ENCODE results near the gene UHMK1. TPM values are rescaled to one million over a fixed set of nuclear protein-coding genes. Genes with fewer than 3 reads are reported as not detected.
A peak's percentile ranks its signal among the peaks of the same experiment; 100 is the strongest.
"Not testable (repeated sequence)": the region's sequence is repeated elsewhere in the genome, so short reads cannot be mapped to it uniquely, and the experiment has no call there.

UHMK1 gene
- total RNA-seq, 4 donors from 2014 or later, result 36.1 to 56.9 (median 49.2) TPM

DNA sequence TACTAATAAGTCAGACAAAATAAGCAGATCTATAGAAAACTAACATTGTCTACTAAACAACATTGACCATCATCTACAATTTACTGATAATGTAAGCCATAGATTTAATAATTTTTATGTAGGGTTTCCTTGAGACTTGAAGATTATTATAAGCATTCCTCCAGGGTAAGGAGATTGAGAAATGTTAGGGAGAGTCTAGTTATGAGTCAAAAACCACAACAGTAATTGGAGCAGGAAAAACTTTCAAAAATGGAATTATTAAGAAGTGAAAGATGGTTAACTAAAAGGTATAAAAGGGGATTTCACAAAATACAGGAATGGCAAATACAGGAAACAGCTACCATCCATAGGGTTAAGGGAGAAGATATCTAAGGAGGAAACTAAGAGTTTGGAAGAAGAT lies 12.4 kb upstream of the UHMK1 start:
- Histone ChIP-seq H3K27me3 (peaks cover 0 to 8% of the 10 kb centered on the region in 2 donors), H3K9me3 (peaks cover 0 to 6% (median 0%) of the 10 kb centered on the region in 4 donors), H3K4me1 (no peaks in the 10 kb centered on the region), H3K36me3 (no peaks in the 10 kb centered on the region), H3K27ac (no peak overlapping the region), H3K4me3 (no peak overlapping the region)
- TF ChIP-seq POLR2A (IDR thresholded peaks at IDR 0.05) (no peak), EP300 (IDR thresholded peaks at IDR 0.05) (no peak)
- no peak for DNase-seq (ENCODE audit: low spot score in 2 of 2)

DNA sequence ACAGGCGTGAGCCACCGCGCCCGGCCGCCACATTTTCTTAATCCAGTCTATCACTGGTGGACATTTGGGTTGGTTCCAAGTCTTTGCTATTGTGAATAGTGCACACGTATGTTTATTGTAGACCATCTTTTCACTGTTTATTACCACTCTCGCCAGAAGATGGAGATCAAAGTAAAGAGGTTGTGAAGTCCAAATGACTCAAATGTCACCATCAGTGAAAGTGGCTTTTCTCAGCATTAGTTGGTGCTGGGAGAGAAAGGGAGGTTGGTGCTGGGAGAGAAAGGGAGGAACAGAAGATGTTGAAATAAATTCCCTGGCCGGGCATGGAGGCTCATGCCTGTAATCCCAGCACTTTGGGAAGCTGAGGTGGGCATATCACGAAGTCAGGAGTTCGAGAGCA lies 10.4 kb upstream of the UHMK1 start:
- TF ChIP-seq, protein P1, sequence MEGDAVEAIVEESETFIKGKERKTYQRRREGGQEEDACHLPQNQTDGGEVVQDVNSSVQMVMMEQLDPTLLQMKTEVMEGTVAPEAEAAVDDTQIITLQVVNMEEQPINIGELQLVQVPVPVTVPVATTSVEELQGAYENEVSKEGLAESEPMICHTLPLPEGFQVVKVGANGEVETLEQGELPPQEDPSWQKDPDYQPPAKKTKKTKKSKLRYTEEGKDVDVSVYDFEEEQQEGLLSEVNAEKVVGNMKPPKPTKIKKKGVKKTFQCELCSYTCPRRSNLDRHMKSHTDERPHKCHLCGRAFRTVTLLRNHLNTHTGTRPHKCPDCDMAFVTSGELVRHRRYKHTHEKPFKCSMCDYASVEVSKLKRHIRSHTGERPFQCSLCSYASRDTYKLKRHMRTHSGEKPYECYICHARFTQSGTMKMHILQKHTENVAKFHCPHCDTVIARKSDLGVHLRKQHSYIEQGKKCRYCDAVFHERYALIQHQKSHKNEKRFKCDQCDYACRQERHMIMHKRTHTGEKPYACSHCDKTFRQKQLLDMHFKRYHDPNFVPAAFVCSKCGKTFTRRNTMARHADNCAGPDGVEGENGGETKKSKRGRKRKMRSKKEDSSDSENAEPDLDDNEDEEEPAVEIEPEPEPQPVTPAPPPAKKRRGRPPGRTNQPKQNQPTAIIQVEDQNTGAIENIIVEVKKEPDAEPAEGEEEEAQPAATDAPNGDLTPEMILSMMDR (IDR thresholded peaks at IDR 0.05), result no peak
- no peak for TF ChIP-seq POLR2A (IDR thresholded peaks at IDR 0.05)
- no peak for TF ChIP-seq EP300 (IDR thresholded peaks at IDR 0.05)
- no peaks in the 10 kb centered on the region for H3K36me3 ChIP-seq
- no peak overlapping the region for H3K4me3 ChIP-seq
- WGBS, 2 donors, result 70 to 83% methylated on average over 10 of the region's 10 CpGs
- H3K4me1 ChIP-seq, result no peaks in the 10 kb centered on the region
- no peak for DNase-seq (ENCODE audit: low spot score in 2 of 2)
- no peaks in the 10 kb centered on the region for H3K9me3 ChIP-seq
- no peak overlapping the region for H3K27ac ChIP-seq
- peaks cover 0 to 8% of the 10 kb centered on the region in 2 donors for H3K27me3 ChIP-seq

DNA sequence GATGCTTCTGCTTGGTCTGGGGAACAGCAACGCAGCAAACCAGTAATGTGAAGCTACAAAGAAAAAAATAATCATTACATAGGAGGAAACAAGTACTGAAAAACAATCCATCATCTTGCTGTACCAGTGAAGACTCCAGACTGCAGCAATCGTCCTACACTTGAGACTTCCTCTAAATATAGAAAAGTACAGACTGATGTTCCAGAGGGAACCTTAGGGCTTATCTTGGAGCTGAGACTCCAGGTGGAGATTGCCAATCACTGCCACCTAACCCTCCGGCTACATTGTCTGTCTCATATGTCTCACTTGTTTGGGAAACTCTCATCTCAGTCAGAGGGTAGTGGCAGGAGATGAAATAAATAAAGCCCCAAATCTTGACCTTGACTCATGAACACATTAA lies 9.4 kb upstream of the UHMK1 start:
- Histone ChIP-seq H3K4me1 (no peaks in the 10 kb centered on the region), H3K27ac (no peak overlapping the region), H3K4me3 (no peak overlapping the region), H3K27me3 (peaks cover 0 to 8% of the 10 kb centered on the region in 2 donors), H3K9me3 (no peaks in the 10 kb centered on the region), H3K36me3 (no peaks in the 10 kb centered on the region)
- TF ChIP-seq POLR2A (IDR thresholded peaks at IDR 0.05) (no peak), EP300 (IDR thresholded peaks at IDR 0.05) (no peak)
- TF ChIP-seq, protein P1 (IDR thresholded peaks at IDR 0.05), result no peak
- 74 to 77% methylated on average over 3 of the region's 3 CpGs for WGBS, 2 donors
- no peak for DNase-seq (ENCODE audit: low spot score in 2 of 2)

DNA sequence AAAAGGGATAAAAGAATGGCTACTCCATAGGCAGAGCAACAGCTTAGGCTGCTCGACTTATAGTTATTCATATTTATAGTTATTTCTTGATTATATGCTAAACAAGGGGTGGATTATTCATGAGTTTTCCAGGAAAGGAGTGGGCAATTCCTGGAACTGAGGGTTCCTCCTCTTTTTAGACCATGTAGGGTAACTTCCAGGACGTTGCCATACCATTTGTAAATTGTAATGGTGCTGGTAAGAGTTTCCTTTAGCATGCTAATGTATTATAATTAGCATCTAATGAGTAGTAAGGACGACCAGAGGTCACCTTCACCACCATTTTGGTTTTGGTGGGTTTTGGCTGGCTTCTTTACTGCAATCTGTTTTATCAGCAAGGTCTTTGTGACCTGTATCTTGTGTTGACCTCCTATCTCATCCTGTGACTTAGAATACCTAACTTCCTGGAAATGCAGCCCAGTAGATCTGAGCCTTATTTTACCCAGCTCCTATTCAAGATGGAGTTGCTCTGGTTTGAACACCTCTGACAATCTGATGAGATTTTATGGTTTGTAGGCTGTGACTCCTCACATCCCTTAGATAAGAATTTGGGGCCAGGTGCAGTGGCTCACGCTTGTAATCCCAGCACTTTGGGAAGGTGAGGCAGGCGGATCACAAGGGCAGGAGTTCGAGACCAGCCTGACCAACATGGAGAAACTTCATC lies 1.9 kb upstream of the UHMK1 start:
- 80 to 89% methylated on average over 6 of the region's 6 CpGs for WGBS, 2 donors
- H3K36me3 ChIP-seq; H3K4me3 ChIP-seq; H3K27ac ChIP-seq; H3K9me3 ChIP-seq; H3K27me3 ChIP-seq; DNase-seq (ENCODE audit: low spot score in 2 of 2): not testable (repeated sequence)
- H3K4me1 ChIP-seq, result peaks cover 0 to 24% (median 15%) of the 10 kb centered on the region in 4 donors

DNA sequence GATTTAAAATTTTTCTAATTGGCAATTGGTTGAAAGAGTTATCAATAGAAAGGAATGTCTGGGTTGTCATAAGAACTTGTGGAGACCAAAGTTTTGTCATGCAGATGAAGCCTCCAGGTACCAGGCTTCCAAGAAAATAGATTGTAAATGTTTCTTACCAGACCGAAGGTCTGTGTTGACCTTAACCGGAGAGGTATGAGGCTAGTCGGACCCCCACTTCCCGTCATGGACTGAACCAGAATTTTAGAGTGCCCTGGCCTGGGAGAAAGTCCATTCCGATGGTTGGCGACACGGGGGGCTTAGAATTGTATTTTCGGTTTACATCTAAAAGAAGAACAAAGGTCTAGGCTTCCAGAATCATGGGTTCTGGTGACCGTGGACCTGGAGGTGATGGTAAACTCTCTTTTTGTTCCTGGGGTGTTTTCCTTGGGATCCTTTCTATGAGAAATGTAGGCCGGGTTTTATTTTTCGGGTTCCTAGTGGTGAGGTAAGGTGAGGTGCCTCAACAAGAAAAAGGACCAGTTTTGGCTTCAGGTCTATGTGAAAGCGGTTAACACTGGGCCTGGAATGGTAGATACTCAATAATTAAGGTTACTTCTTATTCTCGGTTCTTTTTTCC lies 405 bp upstream of the UHMK1 start:
- Histone ChIP-seq H3K9me3 (no peaks in the 10 kb centered on the region), H3K27me3 (no peaks in the 10 kb centered on the region), H3K4me3 (peak overlapping the region; percentile 68 to 99 (median 87)), H3K27ac (peak overlapping the region; percentile 84 to 97 (median 88)), H3K36me3 (peaks cover 0 to 21% (median 0%) of the 10 kb centered on the region in 3 donors), H3K4me1 (peaks cover 0 to 34% (median 16%) of the 10 kb centered on the region in 4 donors)
- DNase-seq (ENCODE audit: low spot score in 2 of 2), result no peak
- 48 to 51% methylated on average over 13 of the region's 13 CpGs for WGBS, 2 donors
- TF ChIP-seq, protein P1 (IDR thresholded peaks at IDR 0.05), result peak in 1 of 5 experiments; percentile 44
- TF ChIP-seq EP300 (IDR thresholded peaks at IDR 0.05), result no peak
- no peak for TF ChIP-seq POLR2A (IDR thresholded peaks at IDR 0.05)

DNA sequence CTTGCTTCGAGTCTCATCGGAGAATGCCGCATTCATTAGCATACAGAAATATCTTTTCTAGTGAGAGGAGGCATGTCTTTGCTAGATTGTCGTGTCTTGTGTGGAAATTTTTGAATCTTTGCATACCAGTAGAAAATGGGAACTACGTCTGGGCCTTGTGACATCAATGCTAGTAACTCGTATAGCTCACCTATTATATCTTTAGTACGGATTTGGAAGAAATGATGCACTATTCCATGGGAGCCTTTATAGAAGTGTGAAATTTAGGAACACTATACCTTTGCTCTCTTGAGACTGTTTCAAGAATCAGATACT lies 835 bp downstream of the UHMK1 start:
- Histone ChIP-seq H3K4me3 (peak overlapping the region; percentile 68 to 99 (median 87)), H3K36me3 (peaks cover 0 to 31% (median 0%) of the 10 kb centered on the region in 3 donors), H3K27ac (peak overlapping the region in 3 of 4 donors; percentile 86 to 97 (median 91)), H3K9me3 (no peaks in the 10 kb centered on the region), H3K4me1 (peaks cover 0 to 34% (median 16%) of the 10 kb centered on the region in 4 donors), H3K27me3 (no peaks in the 10 kb centered on the region)
- WGBS, 2 donors, result 1 to 3% methylated on average over 7 of the region's 7 CpGs
- no peak for DNase-seq (ENCODE audit: low spot score in 2 of 2)
- TF ChIP-seq POLR2A (IDR thresholded peaks at IDR 0.05), result no peak
- TF ChIP-seq EP300 (IDR thresholded peaks at IDR 0.05), result no peak
- TF ChIP-seq, protein P1 (IDR thresholded peaks at IDR 0.05), result no peak
